ENCODE data around the gene DCC.

GRCh38 chr18:53531896-53532295 lies 1191.9 kb downstream of the DCC start:
- no peak for TF ChIP-seq EP300 (IDR thresholded peaks at IDR 0.05; ENCODE audit: low read depth)
- no peak for TF ChIP-seq CTCF (IDR thresholded peaks at IDR 0.05)

Measured in transverse colon (tissue), 3 donors.